ENCODE data around the gene SMTN.

GRCh38 chr22:31055117-31055634 is 25.9 kb upstream of the SMTN start:
- TF ChIP-seq CTCF (conservative IDR thresholded peaks at IDR 0.05; ENCODE audit: low read depth, low read length), result no peak
- no peak for TF ChIP-seq EZH2phosphoT487 (IDR thresholded peaks at IDR 0.05; ENCODE audit: borderline replicate concordance, low read length)

Data from PC-3 (cell line).